ENCODE measurements around the gene KIFAP3.

Gene KIFAP3

DNA sequence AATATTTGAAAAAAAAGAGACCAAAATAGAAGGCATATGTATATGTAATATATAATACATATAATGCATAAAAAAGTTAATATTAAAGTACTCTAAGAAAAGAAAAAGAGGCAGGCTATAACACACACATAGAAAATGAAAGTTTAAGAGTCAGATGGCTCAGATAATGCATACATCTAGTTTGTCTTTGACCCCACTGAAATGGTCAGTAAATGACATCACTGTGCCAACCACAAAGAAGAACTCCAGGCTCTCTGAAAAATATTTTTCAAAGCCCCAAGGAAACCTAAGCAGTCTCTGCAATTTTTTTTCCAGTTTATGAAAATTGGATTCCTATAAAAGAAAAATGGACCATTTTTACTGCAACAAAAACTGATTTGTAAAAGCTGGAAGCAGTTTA, 125.4 kb downstream of the KIFAP3 start:
- no peak for TF ChIP-seq FOXM1 (IDR thresholded peaks at IDR 0.05; ENCODE audit: borderline replicate concordance)
- no peak for TF ChIP-seq ARNT (IDR thresholded peaks at IDR 0.05)
- no peak for TF ChIP-seq SP1 (IDR thresholded peaks at IDR 0.05)
- no peak for TF ChIP-seq NFRKB (IDR thresholded peaks at IDR 0.05)
- no peak for DNase-seq (ENCODE audit: extremely low spot score)
- CTCF ChIA-PET = no interaction called here
- POLR2A ChIA-PET = no interaction called here

DNA sequence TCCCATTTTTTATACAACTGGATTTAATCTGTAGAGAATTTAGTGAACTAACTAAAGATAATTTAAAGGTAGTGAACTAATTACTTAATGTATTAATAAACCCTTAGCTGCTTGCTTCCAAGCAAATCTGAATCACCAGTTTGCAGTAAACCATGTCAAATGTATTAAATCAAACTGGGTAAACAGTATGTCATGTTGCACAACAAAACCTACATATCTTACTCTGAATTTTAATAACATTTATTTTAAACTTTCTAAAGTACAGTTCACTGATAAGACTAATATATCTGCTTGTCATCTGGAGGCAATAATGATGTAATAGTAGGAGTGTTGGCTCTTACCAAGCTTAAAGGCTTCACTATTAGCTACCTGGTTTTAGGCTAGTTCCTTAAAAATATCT, 128.3 kb downstream of the KIFAP3 start:
- DNase-seq (ENCODE audit: extremely low spot score) = no peak
- TF ChIP-seq BHLHE40 (IDR thresholded peaks at IDR 0.05; ENCODE audit: borderline replicate concordance) = no peak
- TF ChIP-seq L3MBTL2 (conservative IDR thresholded peaks at IDR 0.05) = no peak
- POLR2A ChIA-PET = no interaction called here
- CTCF ChIA-PET = no interaction called here

DNA sequence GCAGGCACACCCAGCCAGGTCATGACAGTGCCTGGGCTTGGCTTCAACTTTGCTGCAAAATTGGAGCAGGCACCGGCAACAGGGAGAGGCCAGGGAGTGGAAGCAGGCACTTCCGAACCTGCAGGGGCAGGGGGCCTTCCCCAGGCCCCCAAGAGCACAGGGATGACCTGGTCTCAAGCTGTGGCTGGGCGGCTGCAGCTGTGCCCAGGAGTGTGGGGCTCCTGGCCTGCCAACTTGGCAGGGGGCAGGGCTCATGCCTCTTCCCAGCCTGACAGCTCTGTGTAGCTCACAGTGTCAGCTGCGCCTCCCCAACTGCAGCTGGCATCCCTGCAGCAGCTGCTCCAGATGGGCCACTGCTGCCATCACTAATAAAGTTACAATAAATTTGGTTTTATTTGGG, 129.3 kb downstream of the KIFAP3 start:
- ChIA-PET POLR2A (no interaction called here), CTCF (no interaction called here)
- TF ChIP-seq ARNT (IDR thresholded peaks at IDR 0.05) = no peak
- no peak for TF ChIP-seq ZNF384 (IDR thresholded peaks at IDR 0.05)
- no peak for TF ChIP-seq BHLHE40 (IDR thresholded peaks at IDR 0.05; ENCODE audit: borderline replicate concordance)
- TF ChIP-seq FOXA1 (IDR thresholded peaks at IDR 0.05) = no peak
- TF ChIP-seq LEF1 (IDR thresholded peaks at IDR 0.05; ENCODE audit: borderline replicate concordance) = no peak
- no peak for TF ChIP-seq CTBP1 (IDR thresholded peaks at IDR 0.05; ENCODE audit: borderline replicate concordance)
- no peak for TF ChIP-seq TARDBP (IDR thresholded peaks at IDR 0.05)
- no peak for TF ChIP-seq FOXM1 (IDR thresholded peaks at IDR 0.05; ENCODE audit: borderline replicate concordance)
- TF ChIP-seq ELF4 (IDR thresholded peaks at IDR 0.05) = no peak
- TF ChIP-seq SP1 (IDR thresholded peaks at IDR 0.05) = no peak
- no peak for TF ChIP-seq HDGF (IDR thresholded peaks at IDR 0.05; ENCODE audit: borderline replicate concordance)
- TF ChIP-seq, protein P1, sequence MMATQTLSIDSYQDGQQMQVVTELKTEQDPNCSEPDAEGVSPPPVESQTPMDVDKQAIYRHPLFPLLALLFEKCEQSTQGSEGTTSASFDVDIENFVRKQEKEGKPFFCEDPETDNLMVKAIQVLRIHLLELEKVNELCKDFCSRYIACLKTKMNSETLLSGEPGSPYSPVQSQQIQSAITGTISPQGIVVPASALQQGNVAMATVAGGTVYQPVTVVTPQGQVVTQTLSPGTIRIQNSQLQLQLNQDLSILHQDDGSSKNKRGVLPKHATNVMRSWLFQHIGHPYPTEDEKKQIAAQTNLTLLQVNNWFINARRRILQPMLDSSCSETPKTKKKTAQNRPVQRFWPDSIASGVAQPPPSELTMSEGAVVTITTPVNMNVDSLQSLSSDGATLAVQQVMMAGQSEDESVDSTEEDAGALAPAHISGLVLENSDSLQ (IDR thresholded peaks at IDR 0.05) = no peak
- no peak for DNase-seq (ENCODE audit: extremely low spot score)

DNA sequence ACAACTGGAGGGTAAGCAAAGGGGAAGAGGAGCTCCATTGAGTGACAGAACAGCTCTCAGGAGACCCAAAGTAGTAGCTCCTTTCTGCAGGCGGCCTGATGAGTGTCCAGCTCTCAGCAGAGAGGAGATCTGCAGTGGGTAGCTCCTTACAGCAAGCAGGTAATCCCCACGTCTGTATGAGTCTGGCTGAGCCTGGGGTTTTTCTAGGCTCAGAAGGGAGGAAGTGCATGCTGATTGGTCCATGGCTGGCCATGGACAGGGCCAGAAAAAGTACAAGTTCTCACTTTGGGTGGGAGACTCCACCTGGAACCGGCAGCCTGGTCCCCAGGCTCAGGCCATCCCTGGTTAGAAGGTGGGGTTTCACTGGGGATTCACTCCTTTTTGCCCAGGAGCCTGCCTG, 129.9 kb downstream of the KIFAP3 start:
- ChIA-PET POLR2A (no interaction called here), CTCF (no interaction called here)
- no peak for DNase-seq (ENCODE audit: extremely low spot score)
- TF ChIP-seq L3MBTL2 (conservative IDR thresholded peaks at IDR 0.05) = no peak
- TF ChIP-seq ZNF384 (IDR thresholded peaks at IDR 0.05) = no peak

DNA sequence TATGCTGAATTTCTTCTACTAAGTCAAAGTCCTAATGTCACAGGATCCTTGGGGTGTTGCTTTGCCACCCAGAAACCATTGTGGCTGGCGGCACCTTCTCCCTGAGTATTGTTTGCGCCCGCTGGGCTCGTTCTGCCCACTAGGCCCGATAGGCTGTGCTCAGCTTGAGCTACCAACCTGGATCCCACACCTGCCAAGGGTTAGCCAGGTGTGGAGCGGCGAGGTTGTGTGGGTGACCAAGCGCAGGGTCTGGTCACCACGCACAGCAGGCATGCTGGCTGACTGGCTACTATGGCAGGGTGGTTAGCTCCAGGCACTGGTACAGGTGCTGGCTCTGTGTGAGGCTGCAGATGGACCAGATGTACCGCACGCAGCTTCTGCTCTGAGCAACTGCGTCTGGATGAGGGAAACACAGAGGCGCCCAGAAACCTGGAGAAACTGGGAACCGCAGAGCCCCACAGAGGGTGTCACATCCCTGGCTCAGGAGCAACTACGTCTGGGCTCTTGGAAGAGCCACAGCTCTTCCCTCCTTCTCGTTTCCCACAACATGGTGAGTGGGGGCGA, 130.4 kb downstream of the KIFAP3 start:
- no peak for DNase-seq (ENCODE audit: extremely low spot score)
- no peak for TF ChIP-seq SP1 (IDR thresholded peaks at IDR 0.05)
- TF ChIP-seq NFRKB (IDR thresholded peaks at IDR 0.05) = no peak
- no peak for TF ChIP-seq TARDBP (IDR thresholded peaks at IDR 0.05)
- no peak for TF ChIP-seq FOXM1 (IDR thresholded peaks at IDR 0.05; ENCODE audit: borderline replicate concordance)
- TF ChIP-seq LEF1 (IDR thresholded peaks at IDR 0.05; ENCODE audit: borderline replicate concordance) = no peak
- TF ChIP-seq FOXA1 (IDR thresholded peaks at IDR 0.05) = no peak
- no peak for TF ChIP-seq ARNT (IDR thresholded peaks at IDR 0.05)
- no peak for TF ChIP-seq BHLHE40 (IDR thresholded peaks at IDR 0.05; ENCODE audit: borderline replicate concordance)
- no peak for TF ChIP-seq ELF4 (IDR thresholded peaks at IDR 0.05)
- CTCF ChIA-PET = no interaction called here
- POLR2A ChIA-PET = no interaction called here

DNA sequence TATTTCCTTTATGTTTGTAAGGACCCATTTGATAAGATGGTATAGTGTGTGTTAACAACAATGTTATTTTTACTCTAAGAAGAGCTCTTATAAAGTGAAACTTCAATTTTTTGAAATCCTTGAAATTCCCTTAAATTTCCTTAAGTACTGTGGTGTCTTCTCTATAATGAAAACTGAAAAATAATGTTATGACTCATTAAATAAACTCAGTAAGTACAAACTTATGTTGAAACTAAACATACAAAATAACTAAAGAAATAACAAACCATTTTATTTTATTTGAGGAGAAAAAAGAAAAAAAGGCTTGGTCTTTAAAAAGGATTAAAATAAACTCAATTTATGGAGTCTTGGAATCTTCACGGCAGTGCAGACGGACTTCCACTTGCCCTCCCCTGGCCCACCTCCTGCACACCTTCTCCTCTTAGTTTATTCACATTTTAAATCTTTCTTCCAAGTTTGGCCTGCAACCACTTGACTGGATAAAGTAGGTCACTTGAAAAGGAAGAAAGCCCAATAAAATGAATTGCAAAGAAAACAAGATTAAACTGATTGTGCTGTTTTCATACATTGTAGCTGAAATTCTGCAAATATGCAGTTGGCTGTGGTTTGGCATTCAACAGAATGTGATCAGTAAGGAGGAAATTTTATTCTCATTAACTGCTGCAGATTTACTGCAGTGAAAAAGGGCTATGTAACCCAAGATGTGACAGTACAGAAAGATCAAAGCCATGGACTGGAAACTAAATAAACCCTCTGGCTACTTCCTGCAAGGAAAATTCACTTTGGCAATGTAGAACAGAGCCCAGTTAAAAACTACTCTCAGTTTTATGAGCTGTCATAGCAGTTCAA, 132.3 kb downstream of the KIFAP3 start:
- ChIA-PET CTCF (interaction anchor here (0.6 kb wide), 1 partner anchor 413 kb away, joined by 5 read pairs; no protein-coding TSS in a partner anchor), POLR2A (no interaction called here)
- peak; percentile 56 for DNase-seq (ENCODE audit: extremely low spot score)
- TF ChIP-seq LEF1 (IDR thresholded peaks at IDR 0.05; ENCODE audit: borderline replicate concordance) = peak; percentile 100
- no peak for TF ChIP-seq FOXA1 (IDR thresholded peaks at IDR 0.05)
- TF ChIP-seq, protein P1 (IDR thresholded peaks at IDR 0.05) = peak; percentile 86

DNA sequence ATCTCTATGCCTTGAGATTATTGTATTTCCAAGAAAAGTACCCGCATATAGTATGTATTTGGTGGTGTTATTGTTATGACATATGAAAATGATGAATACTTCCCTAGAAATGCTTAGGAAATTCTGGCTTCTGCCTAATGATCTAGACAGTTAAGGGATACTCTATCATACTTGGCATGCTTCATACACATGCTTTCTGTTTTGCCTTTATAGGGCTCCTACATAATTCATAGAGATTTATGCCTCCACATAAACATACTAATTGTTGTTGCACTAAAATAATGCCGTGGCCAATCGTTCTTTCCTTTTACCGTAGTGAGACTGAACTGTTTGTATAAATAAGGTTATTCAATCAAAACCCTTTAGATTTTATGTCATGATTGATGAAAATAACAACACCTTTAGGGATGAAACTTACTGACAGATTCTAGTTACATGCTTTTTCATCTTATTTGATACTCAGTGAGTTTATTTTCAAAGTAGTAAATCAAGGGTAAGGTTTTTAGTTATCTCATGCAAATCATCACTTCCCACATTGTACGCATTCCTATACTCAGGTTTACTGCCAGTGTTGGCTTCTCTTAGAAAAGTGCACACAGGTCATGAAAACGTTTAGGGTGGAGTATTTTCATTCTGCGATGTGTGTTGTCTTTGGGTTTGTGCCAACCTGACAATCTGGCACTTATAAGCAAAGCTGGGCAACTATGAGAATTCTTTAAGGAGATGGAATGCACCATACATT, 140.3 kb downstream of the KIFAP3 start:
- TF ChIP-seq CTBP1 (IDR thresholded peaks at IDR 0.05; ENCODE audit: borderline replicate concordance) (peak; percentile 39; the same call in 1 of the 2 replicates), BHLHE40 (IDR thresholded peaks at IDR 0.05; ENCODE audit: borderline replicate concordance) (no peak)
- TF ChIP-seq, protein P1 (IDR thresholded peaks at IDR 0.05) = peak; percentile 86
- CTCF ChIA-PET = no interaction called here
- POLR2A ChIA-PET = no interaction called here

More for the DNA sequence above, 140.3 kb downstream of the KIFAP3 start:
- DNase-seq (ENCODE audit: extremely low spot score) = peak; percentile 32
